ENCODE measurements around the gene CIDEB.

CIDEB gene

DNA sequence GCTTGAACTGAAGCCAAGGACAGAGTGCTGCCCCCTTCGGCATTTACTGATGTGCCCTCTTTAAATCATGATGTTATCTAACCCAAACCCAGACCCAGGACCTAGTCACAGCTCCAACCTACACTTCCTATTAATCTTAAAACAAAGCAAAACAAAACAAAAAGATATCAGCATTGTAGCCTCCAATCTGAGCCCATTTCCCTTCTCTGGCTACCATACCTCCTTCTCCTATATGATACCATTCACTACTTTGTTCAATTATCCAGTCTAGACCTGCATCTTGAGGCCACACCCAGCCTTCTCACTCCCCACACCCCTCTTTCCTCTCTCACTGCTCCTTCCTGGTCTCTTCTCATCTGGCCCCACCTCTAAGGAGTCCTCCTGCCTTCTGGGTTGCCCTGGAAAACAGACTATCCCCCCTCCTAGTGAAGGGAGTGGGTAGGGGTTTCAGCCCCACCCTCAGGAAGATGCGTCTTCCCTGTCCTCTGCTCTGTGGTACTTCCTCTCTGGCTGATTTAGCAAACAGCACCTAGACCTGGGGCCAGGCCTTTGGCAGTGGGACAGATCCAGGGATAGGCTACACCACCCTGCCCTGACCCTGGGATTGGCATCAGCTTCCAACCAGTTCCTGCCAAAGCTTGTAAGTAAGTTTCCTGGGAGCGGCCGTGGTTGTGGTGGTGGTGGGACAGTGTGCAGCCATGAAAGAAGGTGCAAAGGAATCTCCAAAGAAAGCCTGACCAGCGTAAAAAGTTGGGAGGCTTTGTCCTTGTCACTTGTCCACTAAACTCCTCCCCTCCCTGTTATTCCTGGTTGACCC is 6.8 kb upstream of the CIDEB start:
- TF ChIP-seq ZFP30 (CRISPR knock-in tag; IDR thresholded peaks at IDR 0.05) (no peak), ZC3H10 (CRISPR knock-in tag; IDR thresholded peaks at IDR 0.05) (no peak), ISL1 (CRISPR knock-in tag; IDR thresholded peaks at IDR 0.05) (no peak), GLIS3 (CRISPR knock-in tag; IDR thresholded peaks at IDR 0.05) (no peak), ZFP3 (CRISPR knock-in tag; IDR thresholded peaks at IDR 0.05) (no peak), TOX (CRISPR knock-in tag; IDR thresholded peaks at IDR 0.05; ENCODE audit: borderline replicate concordance) (no peak)
- no peak for ATAC-seq

GRCh38 chr14:24313913-24314312 is 6.1 kb upstream of the CIDEB start:
- no peak for ATAC-seq
- TF ChIP-seq TOX (CRISPR knock-in tag; IDR thresholded peaks at IDR 0.05; ENCODE audit: borderline replicate concordance) (no peak), CSDC2 (CRISPR knock-in tag; IDR thresholded peaks at IDR 0.05) (no peak), PPARA (CRISPR knock-in tag; IDR thresholded peaks at IDR 0.05; ENCODE audit: borderline replicate concordance) (no peak), ISL1 (CRISPR knock-in tag; IDR thresholded peaks at IDR 0.05) (no peak), ARNTL (CRISPR knock-in tag; IDR thresholded peaks at IDR 0.05; ENCODE audit: borderline replicate concordance, low read depth) (no peak), CREB5 (CRISPR knock-in tag; IDR thresholded peaks at IDR 0.05; ENCODE audit: low read depth) (no peak), GLIS3 (CRISPR knock-in tag; IDR thresholded peaks at IDR 0.05) (no peak), PATZ1 (CRISPR knock-in tag; IDR thresholded peaks at IDR 0.05; ENCODE audit: borderline replicate concordance) (no peak), ZNF8 (CRISPR knock-in tag; IDR thresholded peaks at IDR 0.05) (no peak), SNAI2 (CRISPR knock-in tag; IDR thresholded peaks at IDR 0.05) (no peak), ZNF565 (CRISPR knock-in tag; conservative IDR thresholded peaks at IDR 0.05; ENCODE audit: low read depth) (no peak), CSRNP3 (CRISPR knock-in tag; IDR thresholded peaks at IDR 0.05) (no peak), POU6F1 (CRISPR knock-in tag; IDR thresholded peaks at IDR 0.05; ENCODE audit: borderline replicate concordance, low read depth) (no peak), ZNF70 (CRISPR knock-in tag; IDR thresholded peaks at IDR 0.05) (no peak), ZFP3 (CRISPR knock-in tag; IDR thresholded peaks at IDR 0.05) (no peak), RARB (CRISPR knock-in tag; IDR thresholded peaks at IDR 0.05) (no peak), ZC3H10 (CRISPR knock-in tag; IDR thresholded peaks at IDR 0.05) (no peak), BACH2 (CRISPR knock-in tag; IDR thresholded peaks at IDR 0.05; ENCODE audit: borderline replicate concordance) (no peak)
- TF ChIP-seq, protein P1, sequence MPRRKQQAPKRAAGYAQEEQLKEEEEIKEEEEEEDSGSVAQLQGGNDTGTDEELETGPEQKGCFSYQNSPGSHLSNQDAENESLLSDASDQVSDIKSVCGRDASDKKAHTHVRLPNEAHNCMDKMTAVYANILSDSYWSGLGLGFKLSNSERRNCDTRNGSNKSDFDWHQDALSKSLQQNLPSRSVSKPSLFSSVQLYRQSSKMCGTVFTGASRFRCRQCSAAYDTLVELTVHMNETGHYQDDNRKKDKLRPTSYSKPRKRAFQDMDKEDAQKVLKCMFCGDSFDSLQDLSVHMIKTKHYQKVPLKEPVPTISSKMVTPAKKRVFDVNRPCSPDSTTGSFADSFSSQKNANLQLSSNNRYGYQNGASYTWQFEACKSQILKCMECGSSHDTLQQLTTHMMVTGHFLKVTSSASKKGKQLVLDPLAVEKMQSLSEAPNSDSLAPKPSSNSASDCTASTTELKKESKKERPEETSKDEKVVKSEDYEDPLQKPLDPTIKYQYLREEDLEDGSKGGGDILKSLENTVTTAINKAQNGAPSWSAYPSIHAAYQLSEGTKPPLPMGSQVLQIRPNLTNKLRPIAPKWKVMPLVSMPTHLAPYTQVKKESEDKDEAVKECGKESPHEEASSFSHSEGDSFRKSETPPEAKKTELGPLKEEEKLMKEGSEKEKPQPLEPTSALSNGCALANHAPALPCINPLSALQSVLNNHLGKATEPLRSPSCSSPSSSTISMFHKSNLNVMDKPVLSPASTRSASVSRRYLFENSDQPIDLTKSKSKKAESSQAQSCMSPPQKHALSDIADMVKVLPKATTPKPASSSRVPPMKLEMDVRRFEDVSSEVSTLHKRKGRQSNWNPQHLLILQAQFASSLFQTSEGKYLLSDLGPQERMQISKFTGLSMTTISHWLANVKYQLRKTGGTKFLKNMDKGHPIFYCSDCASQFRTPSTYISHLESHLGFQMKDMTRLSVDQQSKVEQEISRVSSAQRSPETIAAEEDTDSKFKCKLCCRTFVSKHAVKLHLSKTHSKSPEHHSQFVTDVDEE (CRISPR knock-in tag; IDR thresholded peaks at IDR 0.05): no peak
